ENCODE results near the gene CTNNA1.

GRCh38 chr5:138705567-138705966 lies 47.7 kb upstream of the CTNNA1 start:
- no peak for TF ChIP-seq CTCF (IDR thresholded peaks at IDR 0.05; ENCODE audit: low read depth, low read length)
- TF ChIP-seq POLR2A (IDR thresholded peaks at IDR 0.05; ENCODE audit: extremely low read depth, insufficient read length), result no peak
- no peak for TF ChIP-seq MAX (IDR thresholded peaks at IDR 0.05; ENCODE audit: low read depth, low read length)

All from NB4 (cell line).